Body of pancreas (tissue), 4 donors: ENCODE data around the gene MRAS.

Experiments used
- CTCF ChIP-seq, 7 experiments: fragments of 450-650 bp in 4 of 7; fragments of 200-600 bp in 3 of 7; sonication (generic) in 3 of 7; IDR thresholded peaks; one replicate each; pipeline ENCODE4 v1.5.1; 2016 to 2019; ENCODE audit warnings: antibody characterized with exemption in 7 of 7
- POLR2A ChIP-seq, 3 donors: fragments of 450-650 bp; IDR thresholded peaks; one replicate each; pipeline ENCODE4 v1.6.1; 2016; ENCODE audit warnings: antibody characterized with exemption in 3 of 3, mild to moderate bottlenecking in 2 of 3

GRCh38 chr3:138366006-138366759, 17.8 kb downstream of the MRAS start:
- no peak for TF ChIP-seq CTCF (IDR thresholded peaks at IDR 0.05)
- no peak for TF ChIP-seq POLR2A (IDR thresholded peaks at IDR 0.05)
